ENCODE results near the gene BBS5. TPM values are rescaled to one million over a fixed set of nuclear protein-coding genes. Genes with fewer than 3 reads are reported as not detected.
"Not testable (repeated sequence)": the region's sequence is repeated elsewhere in the genome, so short reads cannot be mapped to it uniquely, and the experiment has no call there.

Gene BBS5
- total RNA-seq, 1 donor from 2014 or later, result 8.0 TPM

- no peak for DNase-seq (ENCODE audit: missing footprints)
- no peak for ATAC-seq
- intact Hi-C loops (cut with DNase I), result loop anchor here (10.0 kb wide), 1 partner anchor 271 kb away; the partner anchor contains the start of gene SSB
Measured at GRCh38 chr2:169523681-169524080, 44.4 kb downstream of the BBS5 start.

- DNase-seq (ENCODE audit: missing footprints) (no peak), ATAC-seq (no peak)
- intact Hi-C loops (cut with DNase I), result loop anchor here (10.0 kb wide), 1 partner anchor 269 kb away; the partner anchor contains the start of gene SSB
Measured at GRCh38 chr2:169525434-169525833, 46.1 kb downstream of the BBS5 start.

- intact Hi-C loops (cut with DNase I), result loop anchor here (10.0 kb wide), 1 partner anchor 268 kb away; the partner anchor contains the start of gene SSB
- ATAC-seq (no peak), DNase-seq (ENCODE audit: missing footprints) (no peak)
Measured at GRCh38 chr2:169526451-169526850, 47.2 kb downstream of the BBS5 start.

GRCh38 chr2:169528271-169528701 lies 49.0 kb downstream of the BBS5 start:
- DNase-seq (ENCODE audit: missing footprints) (peak; percentile 75), ATAC-seq (peak; percentile 59)
- intact Hi-C loops (cut with DNase I), result loop anchor here (10.0 kb wide), 1 partner anchor 267 kb away; the partner anchor contains the start of gene SSB

- DNase-seq (ENCODE audit: missing footprints); intact Hi-C loops (cut with DNase I); ATAC-seq: not testable (repeated sequence)
Measured at GRCh38 chr2:169539460-169539859, 60.2 kb downstream of the BBS5 start.

GRCh38 chr2:169540146-169540545 lies 60.9 kb downstream of the BBS5 start:
- intact Hi-C loops (cut with DNase I), result no loop called here
- ATAC-seq, result no peak

GRCh38 chr2:169542433-169542832 lies 63.1 kb downstream of the BBS5 start:
- DNase-seq (ENCODE audit: missing footprints), result no peak
- no peak for ATAC-seq
- intact Hi-C loops (cut with DNase I), result no loop called here

More at GRCh38 chr2:169540146-169540545, 60.9 kb downstream of the BBS5 start:
- no peak for DNase-seq (ENCODE audit: missing footprints)

GRCh38 chr2:169546756-169547155 lies 67.5 kb downstream of the BBS5 start:
- intact Hi-C loops (cut with DNase I), result no loop called here
- DNase-seq (ENCODE audit: missing footprints), result no peak
- no peak for ATAC-seq

Other genes starting within 250 kb of the BBS5 start
- 0.14 TPM for gene LRP2, start 117.0 kb upstream of the BBS5 start, total RNA-seq
- gene KLHL41, start 30.2 kb downstream of the BBS5 start, total RNA-seq, result 159 TPM
- 112 TPM for gene FASTKD1, start 94.4 kb downstream of the BBS5 start, total RNA-seq
- gene PPIG, start 104.9 kb downstream of the BBS5 start, total RNA-seq, result 34.7 TPM
- 0.11 TPM for gene CFAP210, start 214.9 kb downstream of the BBS5 start, total RNA-seq
- 3.6 TPM for gene PHOSPHO2, start 215.0 kb downstream of the BBS5 start, total RNA-seq

All from Right ventricle myocardium inferior (tissue), 1 donor.